HT1080 (cell line): ENCODE measurements around the gene GIPC3. TPM values are rescaled to one million over a fixed set of nuclear protein-coding genes. Genes with fewer than 3 reads are reported as not detected.
A peak's percentile ranks its signal among the peaks of the same experiment; 100 is the strongest.

Experiments
- DNase-seq: peaks from one replicate; pipeline ENCODE4 v3.0.0-alpha.2; 2015; ENCODE audit warnings: low read depth
- polyA plus RNA-seq, 2 experiments: library from polyadenylated mRNA; depleted of rRNA; stranded (reverse); fragments of >200 nt; gene quantifications; 2 replicates each; pipeline ENCODE4 v1.2.3, GENCODE V29; 2015
- total RNA-seq: library from RNA; depleted of rRNA; stranded (reverse); fragments of >200 nt; shearing (Covaris generic); gene quantifications from 2 replicates; pipeline ENCODE4 v1.2.3, GENCODE V29; 2014; rRNA removed

The GIPC3 gene
- 0.02 and 0.03 TPM in 2 replicates for total RNA-seq
- polyA plus RNA-seq (2015; cell fraction: cytosol; rRNA removed), result 0.23 and 0.62 TPM in 2 replicates
- 0.20 and 0.39 TPM in 2 replicates for polyA plus RNA-seq (2015; cell fraction: nucleus; rRNA removed)

- DNase-seq, result no peak
Observed at GRCh38 chr19:3585301-3586126, at the start of gene GIPC3. GIPC3 (plus strand) TSS chr19:3585478; CDS start chr19:3585598, 120 bp downstream.

GRCh38 chr19:3535563-3535965 is 49.7 kb upstream of the GIPC3 start:
- DNase-seq, result no peak

- no peak for DNase-seq
Observed at GRCh38 chr19:3535981-3536380, 49.3 kb upstream of the GIPC3 start.

- no peak for DNase-seq
Observed at GRCh38 chr19:3536429-3537100, 48.7 kb upstream of the GIPC3 start.

- no peak for DNase-seq
Observed at GRCh38 chr19:3537101-3537437, 48.2 kb upstream of the GIPC3 start.

GRCh38 chr19:3537438-3538240 is 47.6 kb upstream of the GIPC3 start:
- DNase-seq, result no peak

- DNase-seq, result no peak
Observed at GRCh38 chr19:3538258-3538929, 46.9 kb upstream of the GIPC3 start.

GRCh38 chr19:3538965-3539755 is 46.1 kb upstream of the GIPC3 start, which contains the start of gene TEKTIP1:
TEKTIP1 (plus strand) TSS chr19:3539174; CDS start chr19:3539178, 4 bp downstream.
- no peak for DNase-seq

GRCh38 chr19:3539756-3540118 is 45.5 kb upstream of the GIPC3 start:
- no peak for DNase-seq

- no peak for DNase-seq
Observed at GRCh38 chr19:3543150-3544057, 41.9 kb upstream of the GIPC3 start.

GRCh38 chr19:3544058-3544376 is 41.3 kb upstream of the GIPC3 start:
- DNase-seq, result no peak

- DNase-seq, result peak; percentile 65
Observed at GRCh38 chr19:3544742-3545668, 40.3 kb upstream of the GIPC3 start.

GRCh38 chr19:3545669-3546034 is 39.6 kb upstream of the GIPC3 start:
- no peak for DNase-seq

- no peak for DNase-seq
Observed at GRCh38 chr19:3546119-3546518, 39.2 kb upstream of the GIPC3 start.

GRCh38 chr19:3547301-3547731 is 38.0 kb upstream of the GIPC3 start:
- no peak for DNase-seq

- DNase-seq, result no peak
Observed at GRCh38 chr19:3547767-3548282, 37.5 kb upstream of the GIPC3 start.

- DNase-seq, result no peak
Observed at GRCh38 chr19:3548606-3549005, 36.7 kb upstream of the GIPC3 start.

GRCh38 chr19:3549816-3550215 is 35.5 kb upstream of the GIPC3 start:
- no peak for DNase-seq
